ENCODE data around the gene XRCC5. TPM values are rescaled to one million over a fixed set of nuclear protein-coding genes. Genes with fewer than 3 reads are reported as not detected.
A peak's percentile ranks its signal among the peaks of the same experiment; 100 is the strongest.

XRCC5 gene
- total and polyA plus RNA-seq, 2 donors (not counting 3 experiments of a cell fraction or from before 2014, with no cell fraction given), result 267 to 319 TPM

DNA sequence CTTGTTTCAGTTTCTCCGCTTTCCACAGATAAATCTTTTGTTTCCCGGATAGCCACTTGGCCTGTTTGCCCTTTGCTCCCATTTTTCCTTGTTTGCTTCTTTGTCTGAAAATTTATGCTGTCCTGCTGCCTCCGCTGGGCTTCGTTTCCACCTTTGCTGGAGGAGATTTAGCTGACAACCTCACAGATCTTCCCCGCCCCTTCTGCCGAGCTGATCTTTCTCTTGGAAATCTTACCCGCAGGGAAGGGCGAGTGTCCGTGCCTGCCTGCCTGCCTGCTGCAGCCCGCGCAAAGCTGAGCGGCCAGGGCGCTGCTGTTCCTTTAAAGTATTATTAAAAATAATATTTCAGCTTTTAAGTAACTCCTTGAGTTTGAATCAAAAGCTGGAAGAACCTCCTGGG, 1.4 kb upstream of the XRCC5 start:
- dilution Hi-C loops (cut with MboI; ENCODE audit: extremely low pct_ligation_motif_present, low sequenced_read_pairs) (no loop called here), intact Hi-C loops (cut with micrococcal nuclease) (no loop called here)
- no TSS peak for BruUV-seq (replicated peaks)
- ChIA-PET CTCF (interaction anchor here (0.6 kb wide), 1 partner anchor 84 kb away, joined by 3 read pairs; no protein-coding TSS in a partner anchor), POLR2A (no interaction called here)
- Histone ChIP-seq H3K79me2 (ENCODE audit: control insufficient read depth, insufficient read depth, low read length) (peaks cover 36% of the 10 kb centered on the region), H3K9me3 (replicated peaks; ENCODE audit: control insufficient read depth, insufficient read depth, low read length) (no peaks in the 10 kb centered on the region), H3K27me3 (ENCODE audit: control insufficient read depth in 2 of 2, insufficient read depth in 2 of 2, low read length in 2 of 2) (peaks cover 5 to 12% of the 10 kb centered on the region in 2 experiments), H2AFZ (ENCODE audit: low read depth, low read length) (peak overlapping the region; percentile 55), H3K9me1 (replicated peaks; ENCODE audit: control insufficient read depth, extremely low read depth, insufficient read depth, low read length) (no peaks in the 10 kb centered on the region), H3K27ac (ENCODE audit: insufficient read depth, low read depth, low read length) (no peak overlapping the region), H4K20me1 (replicated peaks; ENCODE audit: control insufficient read depth, extremely low read depth, insufficient read depth, low read length) (no peaks in the 10 kb centered on the region), H3K9ac (replicated peaks; ENCODE audit: extremely low read depth, insufficient read depth, low read length) (no peak overlapping the region), H3K36me3 (ENCODE audit: control insufficient read depth in 2 of 2, extremely low read depth in 1 of 2, insufficient read depth in 2 of 2, low read length in 2 of 2) (peaks cover 2 to 15% of the 10 kb centered on the region in 2 experiments), H3K4me1 (ENCODE audit: control insufficient read depth, extremely low read depth, insufficient read depth, low read length) (peaks cover 19% of the 10 kb centered on the region), H3K4me3 (replicated peaks in 1 of 3; ENCODE audit: insufficient read depth in 1 of 3, low read depth in 1 of 3, low read length in 3 of 3) (no peak overlapping the region), H3K4me2 (ENCODE audit: insufficient read depth, low read length) (no peak overlapping the region)
- DNase-seq (ENCODE audit: low read depth, low spot score) (no peak), FAIRE-seq (no peak)
- no peak for TF ChIP-seq FOS (IDR thresholded peaks at IDR 0.05; ENCODE audit: borderline replicate concordance, insufficient read depth, low read length)
- TF ChIP-seq, protein P1, sequence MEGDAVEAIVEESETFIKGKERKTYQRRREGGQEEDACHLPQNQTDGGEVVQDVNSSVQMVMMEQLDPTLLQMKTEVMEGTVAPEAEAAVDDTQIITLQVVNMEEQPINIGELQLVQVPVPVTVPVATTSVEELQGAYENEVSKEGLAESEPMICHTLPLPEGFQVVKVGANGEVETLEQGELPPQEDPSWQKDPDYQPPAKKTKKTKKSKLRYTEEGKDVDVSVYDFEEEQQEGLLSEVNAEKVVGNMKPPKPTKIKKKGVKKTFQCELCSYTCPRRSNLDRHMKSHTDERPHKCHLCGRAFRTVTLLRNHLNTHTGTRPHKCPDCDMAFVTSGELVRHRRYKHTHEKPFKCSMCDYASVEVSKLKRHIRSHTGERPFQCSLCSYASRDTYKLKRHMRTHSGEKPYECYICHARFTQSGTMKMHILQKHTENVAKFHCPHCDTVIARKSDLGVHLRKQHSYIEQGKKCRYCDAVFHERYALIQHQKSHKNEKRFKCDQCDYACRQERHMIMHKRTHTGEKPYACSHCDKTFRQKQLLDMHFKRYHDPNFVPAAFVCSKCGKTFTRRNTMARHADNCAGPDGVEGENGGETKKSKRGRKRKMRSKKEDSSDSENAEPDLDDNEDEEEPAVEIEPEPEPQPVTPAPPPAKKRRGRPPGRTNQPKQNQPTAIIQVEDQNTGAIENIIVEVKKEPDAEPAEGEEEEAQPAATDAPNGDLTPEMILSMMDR (IDR thresholded peaks at IDR 0.05; ENCODE audit: extremely low read depth in 1 of 2, insufficient read depth in 1 of 2, low read depth in 1 of 2, low read length in 2 of 2), result no peak
- no peak for TF ChIP-seq GATA2 (IDR thresholded peaks at IDR 0.05; ENCODE audit: insufficient read depth, insufficient read length, low read depth, low read length)

DNA sequence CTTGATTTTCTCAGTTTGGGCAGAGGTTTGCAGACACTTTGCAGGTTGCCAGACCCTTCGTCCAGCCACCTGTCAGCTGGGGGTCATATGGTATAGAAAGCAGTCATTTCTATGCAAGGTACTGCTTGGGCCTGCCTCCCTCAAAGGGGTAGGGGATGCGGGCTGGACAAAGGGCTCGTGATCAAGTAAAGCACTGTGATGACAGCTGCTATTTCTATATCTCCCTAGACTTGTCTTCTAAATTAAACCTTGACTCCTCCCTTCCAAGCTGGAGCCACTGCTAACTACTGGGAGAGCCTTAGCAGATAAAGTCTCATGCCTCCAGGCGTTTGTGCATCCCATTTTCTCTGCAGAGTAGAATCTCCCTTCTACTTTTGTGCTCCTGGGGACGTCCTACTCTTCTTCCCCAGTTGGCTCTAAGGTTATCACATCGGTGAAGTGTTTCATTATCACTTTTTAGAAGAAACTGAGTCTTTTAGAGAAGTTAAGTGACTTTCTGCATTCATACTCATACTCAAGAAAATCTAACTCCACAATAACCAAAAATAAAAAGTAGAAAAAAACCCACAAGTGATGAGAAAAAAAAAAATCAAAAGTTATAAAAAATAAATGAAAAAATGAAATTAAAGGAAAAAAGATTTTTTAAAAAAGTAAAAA, 710 bp upstream of the XRCC5 start:
- intact Hi-C loops (cut with micrococcal nuclease), result no loop called here

More for the DNA sequence above, 710 bp upstream of the XRCC5 start:
- H3K4me2 ChIP-seq (ENCODE audit: insufficient read depth, low read length), result peak overlapping the region; percentile 52
- TF ChIP-seq EZH2 (IDR thresholded peaks at IDR 0.05; ENCODE audit: borderline replicate concordance, low read depth, low read length, severe bottlenecking) (no peak), GATA2 (IDR thresholded peaks at IDR 0.05; ENCODE audit: insufficient read depth, insufficient read length, low read depth, low read length) (no peak), POLR2AphosphoS5 (IDR thresholded peaks at IDR 0.05; ENCODE audit: insufficient read depth, low read depth, low read length) (no peak), FOS (IDR thresholded peaks at IDR 0.05; ENCODE audit: borderline replicate concordance, insufficient read depth, low read length) (no peak), JUN (IDR thresholded peaks at IDR 0.05; ENCODE audit: borderline replicate concordance, insufficient read depth, insufficient read length, low read depth) (no peak), MYC (IDR thresholded peaks at IDR 0.05; ENCODE audit: low read depth, low read length) (no peak), POLR2A (IDR thresholded peaks at IDR 0.05; ENCODE audit: low read depth, low read length) (no peak)
- TF ChIP-seq, protein P2, sequence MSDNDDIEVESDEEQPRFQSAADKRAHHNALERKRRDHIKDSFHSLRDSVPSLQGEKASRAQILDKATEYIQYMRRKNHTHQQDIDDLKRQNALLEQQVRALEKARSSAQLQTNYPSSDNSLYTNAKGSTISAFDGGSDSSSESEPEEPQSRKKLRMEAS (IDR thresholded peaks at IDR 0.05; ENCODE audit: insufficient read depth, insufficient read length), result no peak
- TF ChIP-seq, protein P1 (IDR thresholded peaks at IDR 0.05; ENCODE audit: extremely low read depth in 1 of 2, insufficient read depth in 1 of 2, low read depth in 1 of 2, low read length in 2 of 2), result no peak
- H3K27ac ChIP-seq (ENCODE audit: insufficient read depth, low read depth, low read length), result peak overlapping the region; percentile 10
- POLR2A ChIA-PET, result no interaction called here
- H3K9me3 ChIP-seq (replicated peaks; ENCODE audit: control insufficient read depth, insufficient read depth, low read length), result no peaks in the 10 kb centered on the region
- H3K4me3 ChIP-seq (replicated peaks in 1 of 3; ENCODE audit: insufficient read depth in 1 of 3, low read depth in 1 of 3, low read length in 3 of 3), result peak overlapping the region in 2 of 3 experiments; percentile 41 to 85
- CTCF ChIA-PET, result interaction anchor here (0.6 to 2.4 kb wide), 3 partner anchors 74 to 559 kb away, joined by 3 to 8 read pairs (median 3); no protein-coding TSS in a partner anchor
- dilution Hi-C loops (cut with MboI; ENCODE audit: extremely low pct_ligation_motif_present, low sequenced_read_pairs), result no loop called here
- FAIRE-seq (no peak), DNase-seq (ENCODE audit: low read depth, low spot score) (no peak)
- TSS peak; percentile 99 for BruUV-seq (replicated peaks)
- H3K9me1 ChIP-seq (replicated peaks; ENCODE audit: control insufficient read depth, extremely low read depth, insufficient read depth, low read length), result no peaks in the 10 kb centered on the region
- no peaks in the 10 kb centered on the region for H4K20me1 ChIP-seq (replicated peaks; ENCODE audit: control insufficient read depth, extremely low read depth, insufficient read depth, low read length)
- H3K9ac ChIP-seq (replicated peaks; ENCODE audit: extremely low read depth, insufficient read depth, low read length), result peak overlapping the region; percentile 100
- peaks cover 19% of the 10 kb centered on the region for H3K4me1 ChIP-seq (ENCODE audit: control insufficient read depth, extremely low read depth, insufficient read depth, low read length)
- H2AFZ ChIP-seq (ENCODE audit: low read depth, low read length), result peak overlapping the region; percentile 18
- H3K36me3 ChIP-seq (ENCODE audit: control insufficient read depth in 2 of 2, extremely low read depth in 1 of 2, insufficient read depth in 2 of 2, low read length in 2 of 2), result peaks cover 7 to 18% of the 10 kb centered on the region in 2 experiments
- H3K27me3 ChIP-seq (ENCODE audit: control insufficient read depth in 2 of 2, insufficient read depth in 2 of 2, low read length in 2 of 2), result peaks cover 5% of the 10 kb centered on the region in 2 experiments
- peaks cover 39% of the 10 kb centered on the region for H3K79me2 ChIP-seq (ENCODE audit: control insufficient read depth, insufficient read depth, low read length)

Measured in endothelial cell of umbilical vein (primary cell).